ENCODE data around the gene KANSL2. TPM values are rescaled to one million over a fixed set of nuclear protein-coding genes. Genes with fewer than 3 reads are reported as not detected.

Gene KANSL2
- total RNA-seq, 2 experiments from 2014 or later: 45.9 to 47.3 TPM

GRCh38 chr12:48615681-48616080 is 66.4 kb downstream of the KANSL2 start:
- H3K27ac Mint-ChIP-seq: no peak overlapping the region
- H3K4me3 Mint-ChIP-seq: no peak overlapping the region
- ATAC-seq (no peak), DNase-seq (no peak)
- no peak for TF ChIP-seq CTCF (IDR thresholded peaks at IDR 0.05)
- no peaks in the 10 kb centered on the region for H3K4me1 Mint-ChIP-seq (ENCODE audit: low read depth)
- H3K9me3 Mint-ChIP-seq: peaks cover 16% of the 10 kb centered on the region
- no peaks in the 10 kb centered on the region for H3K36me3 Mint-ChIP-seq (ENCODE audit: low read depth)
- intact Hi-C loops (cut with micrococcal nuclease): loop anchor here (10.0 kb wide), 1 partner anchor 431 kb away; the partner anchor contains the start of gene CCDC184
- ChIA-PET CTCF (interaction anchor here (2.0 to 12.4 kb wide), 2 partner anchors 74 to 426 kb away, joined by 5 to 217 read pairs; no protein-coding TSS in a partner anchor), POLR2A (no interaction called here)
- H3K27me3 Mint-ChIP-seq: peaks cover 21% of the 10 kb centered on the region

- peaks cover 15% of the 10 kb centered on the region for H3K27me3 Mint-ChIP-seq
- no peaks in the 10 kb centered on the region for H3K36me3 Mint-ChIP-seq (ENCODE audit: low read depth)
- ATAC-seq (no peak), DNase-seq (no peak)
- H3K9me3 Mint-ChIP-seq: peaks cover 19% of the 10 kb centered on the region
- ChIA-PET CTCF (interaction anchor here (12.4 kb wide), 1 partner anchor 72 kb away, joined by 217 read pairs; no protein-coding TSS in a partner anchor), POLR2A (no interaction called here)
- intact Hi-C loops (cut with micrococcal nuclease): loop anchor here (10.0 kb wide), 1 partner anchor 429 kb away; the partner anchor contains the start of gene CCDC184
- no peak for TF ChIP-seq CTCF (IDR thresholded peaks at IDR 0.05)
- H3K27ac Mint-ChIP-seq: no peak overlapping the region
- H3K4me3 Mint-ChIP-seq: no peak overlapping the region
- H3K4me1 Mint-ChIP-seq (ENCODE audit: low read depth): no peaks in the 10 kb centered on the region
These were observed 68.7 kb downstream of the KANSL2 start for GRCh38 chr12:48613321-48613720.

Small RNAs within 50 kb of the gene (microRNA-seq; reads per million reads assigned to microRNA genes)
- gene MIR1291 (ENCODE audit: borderline microRNAs expressed, borderline replicate concordance): not detected

Other genes with a start within 250 kb of the KANSL2 start
- gene ANP32D, start 209.7 kb downstream of the KANSL2 start, total RNA-seq: not detected
- not detected for gene C12orf54, start 199.7 kb downstream of the KANSL2 start, total RNA-seq
- gene OR8S1, start 156.6 kb downstream of the KANSL2 start, total RNA-seq: not detected
- not detected for gene LALBA, start 112.2 kb downstream of the KANSL2 start, total RNA-seq
- 10 to 100 TPM; 68.7 to 73.8 TPM for gene CCNT1, start 34.5 kb upstream of the KANSL2 start, total RNA-seq
- gene ADCY6, start 106.9 kb upstream of the KANSL2 start, total RNA-seq: not detected
- 1 to 10 TPM; 7.7 to 8.2 TPM for gene CACNB3, start 136.3 kb upstream of the KANSL2 start, total RNA-seq
- 10 to 100 TPM; 84.5 to 95.6 TPM for gene DDX23, start 169.9 kb upstream of the KANSL2 start, total RNA-seq
- 1 to 10 TPM; 2.3 to 3.2 TPM for gene RND1, start 183.6 kb upstream of the KANSL2 start, total RNA-seq
- 100 to 1,000 TPM in 1 of 2 experiments, 10 to 100 TPM in 1; 96.2 to 100 TPM for gene FKBP11, start 243.3 kb upstream of the KANSL2 start, total RNA-seq

All from activated CD8-positive, alpha-beta T cell treated with anti-CD3 and anti-CD28 coated beads for 36 hours (primary cell).